GM12873 (cell line): ENCODE data around the gene SPPL2C.

ENCODE experiments used
- CTCF ChIP-seq: IDR thresholded peaks from 2 replicates; pipeline ENCODE4 v1.5.1; 2012; ENCODE audit warnings: low read depth, mild to moderate bottlenecking, moderate library complexity, low read length, control low read depth; ENCODE audit not compliant: insufficient read depth; ENCODE audit errors: missing control alignments

The SPPL2C gene

GRCh38 chr17:45895969-45896785 is 51.5 kb downstream of the SPPL2C start:
- no peak for TF ChIP-seq CTCF
